Right cardiac atrium (tissue), 5 donors: ENCODE measurements around the gene SPIRE1. TPM values are rescaled to one million over a fixed set of nuclear protein-coding genes. Genes with fewer than 3 reads are reported as not detected.

Experiments
- ATAC-seq, 2 donors: fragments of 200-7000 bp; cut with Tn5 transposase; one replicate each; pipeline versions ENCODE4 v1.8.0 to v1.9.1; 2020; ENCODE audit warnings: moderate library complexity in 2 of 2, mild to moderate bottlenecking in 1 of 2
- DNase-seq, 3 donors: peaks; one replicate each; pipeline ENCODE4 v3.0.0-alpha.2; 2020
- H3K27ac ChIP-seq: one replicate; pipeline ENCODE4 v1.5.1; 2013; ENCODE audit warnings: mild to moderate bottlenecking, low read length, control low read depth, moderate library complexity
- H3K27me3 ChIP-seq: one replicate; pipeline ENCODE4 v1.6.1; 2013; ENCODE audit not compliant: control insufficient read depth, insufficient read depth
- H3K4me1 ChIP-seq: one replicate; pipeline ENCODE4 v1.6.1; 2013; ENCODE audit warnings: low read length; ENCODE audit not compliant: control insufficient read depth, insufficient read depth
- H3K4me3 ChIP-seq: one replicate; pipeline ENCODE4 v1.5.1; 2013; ENCODE audit warnings: low read length, control low read depth
- H3K9me3 ChIP-seq: one replicate; pipeline ENCODE4 v1.6.1; 2013; ENCODE audit warnings: low read length; ENCODE audit not compliant: control insufficient read depth
- WGBS: extraction: QIAGEN DNeasy Blood & Tissue Kit; methylation state at CpG from one replicate; pipeline ENCODE4 v1.1.7; 2013; 5-methylcytosine and 5-hydroxymethylcytosine counted together
- intact Hi-C, 4 donors: fragments of 100-400 bp; cut with DNase I; formaldehyde crosslinking; loops; one replicate each; pipeline versions ENCODE4 v1.11.0 to v1.14.0; 2022 to 2023
- polyA plus RNA-seq: library from polyadenylated mRNA; stranded (reverse); fragments of 200-250 nt; gene quantifications from one replicate; pipeline ENCODE4 v1.2.3, GENCODE V29; 2013
- total RNA-seq, 4 donors: library from RNA; stranded (reverse); fragmentation: NEBNext Ultra II Directional; extraction: Animal tissue kit (Norgen Biotek cat#: 25700); gene quantifications; one replicate each; pipeline ENCODE4 v1.2.1, GENCODE V29; 2021
- donor health status: healthy with polysubstance abuse.
- donor health status: DM: no; HTN: yes; CAD: no.
- donor health status: DM: no; HTN: no; CAD: no.
- donor health status: DM: no; HTN: yes; CAD: no; lungs with severe emphysema.
- donor health status: DM: yes; HTN: yes; CAD: no.

SPIRE1 gene
- total and polyA plus RNA-seq, 5 donors, result 9.5 to 41.9 (median 35.4) TPM

- no peaks in the 10 kb centered on the region for H3K4me1 ChIP-seq
- intact Hi-C loops, result no loop called here
- no peak overlapping the region for H3K27ac ChIP-seq
- no peaks in the 10 kb centered on the region for H3K27me3 ChIP-seq
- DNase-seq (no peak), ATAC-seq (no peak)
- no peaks in the 10 kb centered on the region for H3K9me3 ChIP-seq
- no peak overlapping the region for H3K4me3 ChIP-seq
Observed at GRCh38 chr18:12479982-12480381, 177.9 kb downstream of the SPIRE1 start.

DNA sequence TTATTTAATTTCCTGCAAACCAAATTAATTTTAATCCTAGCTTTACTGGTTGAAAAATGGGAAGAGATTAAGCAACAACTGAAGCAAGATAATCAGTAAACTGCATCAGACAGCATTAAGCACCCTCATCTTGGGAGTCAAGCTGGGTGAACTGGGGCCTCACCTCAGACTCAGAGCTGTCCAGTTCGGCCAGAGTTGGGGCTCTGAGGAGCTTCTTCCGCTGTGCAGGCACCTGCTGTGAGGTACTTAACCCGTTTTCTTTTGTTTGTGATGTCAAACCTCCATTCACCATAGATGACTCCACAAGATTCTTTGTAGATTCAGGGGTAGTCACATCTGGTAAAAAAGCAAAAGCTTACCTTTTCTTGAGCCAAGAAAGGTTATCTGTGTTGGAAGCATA lies 178.4 kb downstream of the SPIRE1 start:
- ATAC-seq (no peak), DNase-seq (no peak)
- H3K9me3 ChIP-seq, result no peaks in the 10 kb centered on the region
- H3K4me3 ChIP-seq, result no peak overlapping the region
- no peaks in the 10 kb centered on the region for H3K27me3 ChIP-seq
- H3K4me1 ChIP-seq, result no peaks in the 10 kb centered on the region
- WGBS, result 91% methylated on average over 3 of the region's 3 CpGs
- no peak overlapping the region for H3K27ac ChIP-seq
- intact Hi-C loops, result no loop called here

DNA sequence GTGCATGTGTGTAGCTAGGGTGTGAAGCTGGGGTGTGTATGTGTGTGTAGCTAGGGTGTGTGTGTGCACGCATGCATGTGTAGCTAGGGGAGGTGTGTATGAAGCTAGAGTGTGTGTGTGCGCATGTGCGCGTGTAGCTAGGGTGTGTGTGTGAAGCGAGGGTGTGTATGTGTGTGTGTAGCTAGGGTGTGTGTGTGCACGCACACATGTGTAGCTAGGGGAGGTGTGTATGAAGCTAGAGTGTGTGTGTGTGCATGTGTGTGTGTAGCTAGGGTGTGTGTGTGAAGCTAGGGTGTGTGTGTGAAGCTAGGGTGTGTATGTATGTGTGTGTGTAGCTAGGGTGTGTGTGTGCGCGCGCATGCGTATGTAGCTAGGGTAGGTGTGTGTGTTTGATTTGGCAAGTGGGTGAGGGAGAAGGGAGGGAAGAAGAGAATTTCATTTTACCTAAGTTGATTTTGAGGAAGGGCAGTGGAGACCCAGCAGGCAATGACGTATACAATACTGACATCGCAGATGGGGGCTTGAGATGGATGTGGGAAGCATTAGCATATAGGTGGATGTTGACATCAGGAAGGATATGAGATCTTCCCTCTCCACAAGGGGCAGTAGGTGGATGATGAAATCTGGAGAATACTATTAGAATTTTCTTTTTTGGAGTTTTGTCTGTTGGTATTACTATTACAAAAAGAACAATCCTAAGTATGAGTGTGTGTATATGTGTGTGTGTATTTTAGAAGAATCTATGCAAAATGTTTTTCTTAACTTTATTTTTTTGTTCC lies 179.4 kb downstream of the SPIRE1 start:
- H3K27me3 ChIP-seq, result no peaks in the 10 kb centered on the region
- no peak overlapping the region for H3K4me3 ChIP-seq
- intact Hi-C loops, result no loop called here
- ATAC-seq, result no peak
- no peaks in the 10 kb centered on the region for H3K4me1 ChIP-seq
- H3K27ac ChIP-seq, result no peak overlapping the region
- no peak for DNase-seq
- WGBS, result 96% methylated on average over 12 of the region's 12 CpGs
- H3K9me3 ChIP-seq, result no peaks in the 10 kb centered on the region

- no peaks in the 10 kb centered on the region for H3K27me3 ChIP-seq
- WGBS, result 89% methylated on average over 11 of the region's 11 CpGs
- H3K27ac ChIP-seq, result no peak overlapping the region
- H3K4me3 ChIP-seq, result no peak overlapping the region
- H3K4me1 ChIP-seq, result no peaks in the 10 kb centered on the region
- intact Hi-C loops, result no loop called here
- no peaks in the 10 kb centered on the region for H3K9me3 ChIP-seq
- ATAC-seq, result no peak
- DNase-seq, result no peak
Observed at GRCh38 chr18:12477606-12478005, 180.3 kb downstream of the SPIRE1 start.

DNA sequence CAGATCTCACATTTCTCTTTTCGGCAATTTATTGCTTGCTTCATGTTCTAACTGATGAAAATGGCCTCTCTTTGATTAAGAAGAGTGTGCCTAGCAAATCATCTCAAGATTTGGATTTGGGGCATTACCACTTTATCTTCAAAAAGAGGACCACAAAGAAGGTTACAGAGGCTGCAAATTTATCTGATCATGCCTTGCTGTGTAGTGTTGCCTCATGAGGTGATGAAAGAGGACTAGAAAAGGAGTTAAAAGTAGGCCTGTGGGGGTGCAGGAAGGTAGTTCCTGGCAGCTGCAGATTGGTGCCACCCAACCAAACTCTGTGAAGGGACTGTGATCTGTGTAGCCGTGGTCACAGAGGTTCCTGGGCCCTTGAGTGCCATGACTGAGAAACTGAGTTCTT lies 181.0 kb downstream of the SPIRE1 start:
- H3K9me3 ChIP-seq, result no peaks in the 10 kb centered on the region
- ATAC-seq, result no peak
- WGBS, result 86% methylated on average over 2 of the region's 2 CpGs
- no peaks in the 10 kb centered on the region for H3K4me1 ChIP-seq
- intact Hi-C loops, result no loop called here
- H3K27ac ChIP-seq, result no peak overlapping the region
- H3K27me3 ChIP-seq, result no peaks in the 10 kb centered on the region
- no peak overlapping the region for H3K4me3 ChIP-seq
- no peak for DNase-seq

- DNase-seq (no peak), ATAC-seq (no peak)
- WGBS, result 90% methylated on average over 4 of the region's 4 CpGs
- H3K27me3 ChIP-seq, result no peaks in the 10 kb centered on the region
- no peak overlapping the region for H3K27ac ChIP-seq
- H3K9me3 ChIP-seq, result no peaks in the 10 kb centered on the region
- peaks cover 3% of the 10 kb centered on the region for H3K4me1 ChIP-seq
- intact Hi-C loops, result no loop called here
- no peak overlapping the region for H3K4me3 ChIP-seq
Observed at GRCh38 chr18:12474876-12475275, 183.0 kb downstream of the SPIRE1 start.

GRCh38 chr18:12474146-12474545 lies 183.8 kb downstream of the SPIRE1 start:
- Histone ChIP-seq H3K4me3 (no peak overlapping the region), H3K4me1 (peaks cover 3% of the 10 kb centered on the region), H3K27ac (no peak overlapping the region), H3K27me3 (no peaks in the 10 kb centered on the region), H3K9me3 (no peaks in the 10 kb centered on the region)
- ATAC-seq, result no peak
- intact Hi-C loops, result no loop called here
- no peak for DNase-seq

DNA sequence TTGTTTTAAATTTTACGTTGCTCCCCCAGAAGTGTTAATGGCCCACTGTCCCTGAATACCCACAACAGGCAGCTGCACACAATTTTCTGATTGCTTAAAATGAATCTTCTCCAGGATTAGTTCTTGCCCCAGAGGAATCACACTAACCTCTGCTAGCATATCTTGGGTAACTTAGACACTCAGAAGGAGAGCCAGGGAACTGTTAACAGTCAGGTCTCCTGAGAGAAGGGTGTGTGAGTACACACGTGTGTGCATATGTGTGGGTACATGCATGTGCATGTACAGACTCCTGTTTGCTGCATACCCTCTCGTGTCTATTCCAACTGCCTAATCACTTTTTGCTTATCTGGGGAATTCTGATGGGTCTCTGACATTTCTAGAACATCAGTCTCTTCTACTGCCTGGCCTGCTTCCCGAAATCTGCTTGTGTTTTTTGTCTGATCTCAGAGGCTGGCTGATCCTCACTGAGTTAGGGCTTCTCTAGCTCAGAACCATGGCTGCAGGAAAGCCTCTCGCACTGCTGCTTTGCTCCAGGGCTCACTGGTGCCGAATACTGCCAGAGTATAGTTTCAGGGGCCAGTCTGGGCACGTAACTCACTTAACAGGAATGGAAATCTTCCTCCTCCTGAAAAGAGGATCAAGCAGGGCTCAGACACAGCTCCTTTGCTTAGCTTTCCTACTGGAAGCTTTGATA lies 187.4 kb downstream of the SPIRE1 start:
- H3K4me3 ChIP-seq, result no peak overlapping the region
- no peaks in the 10 kb centered on the region for H3K9me3 ChIP-seq
- DNase-seq (peak in 1 of 3 donors; percentile 50), ATAC-seq (peak; percentile 37 to 73)
- WGBS, result 40% methylated on average over 7 of the region's 7 CpGs
- peaks cover 3% of the 10 kb centered on the region for H3K4me1 ChIP-seq
- no peak overlapping the region for H3K27ac ChIP-seq
- H3K27me3 ChIP-seq, result no peaks in the 10 kb centered on the region
- intact Hi-C loops, result no loop called here

GRCh38 chr18:12468445-12468844 lies 189.5 kb downstream of the SPIRE1 start:
- intact Hi-C loops, result no loop called here
- Histone ChIP-seq H3K27ac (no peak overlapping the region), H3K4me3 (no peak overlapping the region), H3K4me1 (peaks cover 3% of the 10 kb centered on the region), H3K27me3 (no peaks in the 10 kb centered on the region), H3K9me3 (no peaks in the 10 kb centered on the region)
- DNase-seq (no peak), ATAC-seq (no peak)
- 95% methylated on average over 4 of the region's 4 CpGs for WGBS

DNA sequence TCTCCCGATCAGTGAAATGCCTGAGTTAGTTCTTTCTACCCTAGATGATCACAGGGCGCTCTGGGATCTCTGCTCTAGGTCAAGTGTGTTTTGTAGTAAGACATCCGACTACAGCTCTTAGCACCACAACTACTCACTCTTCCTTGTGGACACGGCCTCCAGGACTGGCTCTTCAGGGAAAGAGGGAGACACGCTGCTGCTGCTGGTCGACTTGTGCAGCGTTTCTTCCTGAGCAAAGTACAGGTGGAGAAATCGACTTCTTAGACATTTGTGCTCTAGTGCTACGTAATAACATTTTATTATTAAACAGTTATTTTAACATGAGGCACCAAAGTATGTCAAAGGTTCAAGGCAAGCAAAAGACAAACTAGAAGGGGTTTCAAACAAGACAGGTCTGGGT lies 193.2 kb downstream of the SPIRE1 start:
- H3K4me3 ChIP-seq, result no peak overlapping the region
- intact Hi-C loops, result no loop called here
- no peak overlapping the region for H3K27ac ChIP-seq
- ATAC-seq, result no peak
- DNase-seq, result no peak
- no peaks in the 10 kb centered on the region for H3K27me3 ChIP-seq
- H3K4me1 ChIP-seq, result no peaks in the 10 kb centered on the region
- 94% methylated on average over 9 of the region's 9 CpGs for WGBS
- H3K9me3 ChIP-seq, result no peaks in the 10 kb centered on the region

DNA sequence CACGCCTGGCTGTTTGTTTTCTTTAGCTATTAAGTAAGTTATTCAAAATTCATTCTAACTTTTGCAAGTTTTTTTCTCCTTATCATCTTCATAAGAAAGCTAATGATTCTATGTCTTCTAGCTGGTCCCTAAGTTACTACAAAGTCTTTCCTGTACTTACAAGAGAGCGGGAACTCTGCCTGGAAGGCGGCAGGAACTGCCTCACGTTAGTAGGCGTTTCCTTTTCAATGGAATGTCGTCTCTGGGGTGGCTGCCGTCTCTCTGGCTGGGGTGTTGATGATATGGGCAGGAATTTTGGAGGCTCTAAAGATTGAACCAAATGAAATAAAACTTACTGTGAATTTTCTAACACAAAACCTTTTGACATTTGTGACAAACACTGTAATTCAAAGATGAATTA lies 194.7 kb downstream of the SPIRE1 start:
- Histone ChIP-seq H3K27ac (no peak overlapping the region), H3K4me1 (no peaks in the 10 kb centered on the region), H3K4me3 (no peak overlapping the region), H3K27me3 (no peaks in the 10 kb centered on the region), H3K9me3 (no peaks in the 10 kb centered on the region)
- peak; percentile 50 to 78 for ATAC-seq
- intact Hi-C loops, result no loop called here
- WGBS, result 60% methylated on average over 7 of the region's 7 CpGs
- peak in 1 of 3 donors; percentile 60 for DNase-seq
